ENCODE data around the gene DNM3. TPM values are rescaled to one million over a fixed set of nuclear protein-coding genes. Genes with fewer than 3 reads are reported as not detected.

DNM3 gene
- polyA plus RNA-seq, 3 donors, result 0.15 TPM; not detected in 2

DNA sequence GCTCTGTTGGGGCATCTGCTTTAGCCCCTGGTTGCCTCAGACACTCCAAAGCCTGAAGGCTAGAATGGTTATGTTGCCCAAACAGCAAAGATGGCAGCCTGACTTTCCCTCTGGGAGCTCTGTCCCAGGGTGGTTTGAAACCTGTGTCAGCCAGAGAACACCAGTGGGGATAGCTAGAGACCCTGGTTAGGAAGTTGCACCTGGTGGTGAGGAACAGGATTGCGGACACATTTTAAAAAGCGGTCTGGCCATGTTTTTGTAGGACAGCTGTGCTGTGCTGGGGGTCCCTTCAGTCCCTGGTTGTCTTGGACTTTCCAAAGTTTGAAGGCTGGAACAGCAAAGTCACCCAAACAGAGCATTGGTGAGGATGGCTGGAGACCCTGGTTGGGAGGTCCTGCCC lies 87.8 kb downstream of the DNM3 start:
- intact Hi-C loops (cut with micrococcal nuclease), result no loop called here
- Histone ChIP-seq H3K4me3 (replicated peaks in 1 of 3; ENCODE audit: low read depth in 2 of 3, low read length in 3 of 3) (no peak overlapping the region), H3K27me3 (ENCODE audit: control insufficient read depth in 2 of 2, insufficient read depth in 2 of 2, low read length in 2 of 2) (no peaks in the 10 kb centered on the region), H2AFZ (ENCODE audit: insufficient read depth, low read depth, low read length, poor library complexity, severe bottlenecking) (no peak overlapping the region), H3K4me2 (replicated peaks; ENCODE audit: extremely low read depth, low read length, poor library complexity, severe bottlenecking) (no peak overlapping the region), H3K9ac (ENCODE audit: insufficient read depth, low read length, poor library complexity, severe bottlenecking) (no peak overlapping the region), H3K27ac (ENCODE audit: low read depth in 1 of 2, low read length in 2 of 2) (no peak overlapping the region), H3K4me1 (ENCODE audit: control insufficient read depth in 1 of 2, insufficient read depth in 2 of 2, low read length in 2 of 2) (no peaks in the 10 kb centered on the region), H3K9me3 (replicated peaks in 1 of 2; ENCODE audit: control insufficient read depth in 1 of 2, insufficient read depth in 1 of 2, low read length in 2 of 2) (peaks cover 0 to 5% of the 10 kb centered on the region in 2 donors), H3K36me3 (replicated peaks in 1 of 2; ENCODE audit: control insufficient read depth in 1 of 2, insufficient read depth in 2 of 2, low read length in 2 of 2) (no peaks in the 10 kb centered on the region), H3K79me2 (ENCODE audit: insufficient read depth, low read length) (no peaks in the 10 kb centered on the region), H4K20me1 (ENCODE audit: insufficient read depth, low read length) (no peaks in the 10 kb centered on the region)
- Mint-ChIP-seq H3K36me3 (no peaks in the 10 kb centered on the region), H3K4me3 (no peak overlapping the region), H3K27ac (no peak overlapping the region), H3K4me1 (no peaks in the 10 kb centered on the region), H3K27me3 (ENCODE audit: low read depth in 3 of 3) (peaks cover 1 to 5% (median 3%) of the 10 kb centered on the region in 3 donors), H3K9me3 (peaks cover 3 to 11% (median 7%) of the 10 kb centered on the region in 7 donors)
- TF ChIP-seq CTCF (IDR thresholded peaks at IDR 0.05), result no peak
- 100% methylated on average over 2 of the region's 2 CpGs for WGBS (ENCODE audit: insufficient coverage)
- no peak for DNase-seq

GRCh38 chr1:171931752-171932151 lies 90.5 kb downstream of the DNM3 start:
- H3K4me3 Mint-ChIP-seq, result no peak overlapping the region
- intact Hi-C loops (cut with micrococcal nuclease), result no loop called here

More at GRCh38 chr1:171931752-171932151, 90.5 kb downstream of the DNM3 start:
- Histone ChIP-seq H3K9me3 (replicated peaks in 1 of 2; ENCODE audit: control insufficient read depth in 1 of 2, insufficient read depth in 1 of 2, low read length in 2 of 2) (peaks cover 0 to 5% of the 10 kb centered on the region in 2 donors), H2AFZ (ENCODE audit: insufficient read depth, low read depth, low read length, poor library complexity, severe bottlenecking) (no peak overlapping the region), H3K4me1 (ENCODE audit: control insufficient read depth in 1 of 2, insufficient read depth in 2 of 2, low read length in 2 of 2) (no peaks in the 10 kb centered on the region), H3K36me3 (replicated peaks in 1 of 2; ENCODE audit: control insufficient read depth in 1 of 2, insufficient read depth in 2 of 2, low read length in 2 of 2) (no peaks in the 10 kb centered on the region), H3K4me3 (replicated peaks in 1 of 3; ENCODE audit: low read depth in 2 of 3, low read length in 3 of 3) (no peak overlapping the region), H3K79me2 (ENCODE audit: insufficient read depth, low read length) (no peaks in the 10 kb centered on the region), H3K9ac (ENCODE audit: insufficient read depth, low read length, poor library complexity, severe bottlenecking) (no peak overlapping the region), H4K20me1 (ENCODE audit: insufficient read depth, low read length) (no peaks in the 10 kb centered on the region), H3K27me3 (ENCODE audit: control insufficient read depth in 2 of 2, insufficient read depth in 2 of 2, low read length in 2 of 2) (no peaks in the 10 kb centered on the region), H3K27ac (ENCODE audit: low read depth in 1 of 2, low read length in 2 of 2) (no peak overlapping the region), H3K4me2 (replicated peaks; ENCODE audit: extremely low read depth, low read length, poor library complexity, severe bottlenecking) (no peak overlapping the region)
- no peak for TF ChIP-seq CTCF (IDR thresholded peaks at IDR 0.05)
- no peak overlapping the region for H3K27ac Mint-ChIP-seq
- H3K4me1 Mint-ChIP-seq, result no peaks in the 10 kb centered on the region
- no peak for DNase-seq
- no peaks in the 10 kb centered on the region for H3K36me3 Mint-ChIP-seq
- H3K9me3 Mint-ChIP-seq, result peaks cover 0 to 4% (median 2%) of the 10 kb centered on the region in 7 donors
- H3K27me3 Mint-ChIP-seq (ENCODE audit: low read depth in 3 of 3), result peaks cover 1 to 5% (median 3%) of the 10 kb centered on the region in 3 donors
